K562 (cell line): ENCODE results near the gene ABCG2. TPM values are rescaled to one million over a fixed set of nuclear protein-coding genes. Genes with fewer than 3 reads are reported as not detected.
"Not testable (repeated sequence)": the region's sequence is repeated elsewhere in the genome, so short reads cannot be mapped to it uniquely, and the experiment has no call there.

Source experiments
- ATAC-seq: fragments of 200-7000 bp; cut with Tn5 transposase; 3 replicates; pipeline ENCODE4 v1.9.1; 2020; ENCODE audit warnings: moderate library complexity
- BruUV-seq: library from RNA; stranded (reverse); fragments of 400-500 nt; replicated peaks from 2 replicates; lab custom pipeline; 2021; lab: Mats Ljungman, UMichigan
- CTCF ChIA-PET: fragments of 300-600 bp; formaldehyde crosslinking; extraction: SDS; loops from one replicate; lab custom pipeline; 2021; ENCODE audit warnings: low intra/inter-chr PET ratio; lab: Yijun Ruan, JAX
- POLR2A ChIA-PET: fragments of 300-600, 350-650 bp; sonication (Branson Sonifier 250); formaldehyde crosslinking; extraction: SDS; loops from one replicate; lab custom pipeline; 2021; ENCODE audit warnings: antibody characterized with exemption, inconsistent platforms; lab: Yijun Ruan, JAX
- DNase-seq, 4 experiments: peaks; one replicate each; pipeline versions ENCODE4 v3.0.0 to v3.0.0-alpha.2; 2011 to 2018; ENCODE audit warnings: low spot score in 3 of 4, mixed read lengths in 3 of 4; ENCODE audit errors: extremely low read depth in 1 of 4
- FAIRE-seq: peaks from 2 replicates; lab custom pipeline; 2011; peaks lifted over from hg19 to GRCh38; lab: Jason Lieb, UNC
- H2AFZ ChIP-seq: 2 replicates; pipeline ENCODE4 v1.6.0; 2011; ENCODE audit warnings: low read depth, low read length, control low read depth, inconsistent platforms
- H3K27ac ChIP-seq: fragments of 200-600 bp; 3 replicates; pipeline ENCODE4 v1.8.0; 2011; ENCODE audit warnings: low read depth, mild to moderate bottlenecking, control low read depth, inconsistent platforms, low read length, moderate library complexity, mixed read lengths; ENCODE audit errors: extremely low read depth
- H3K27me3 ChIP-seq, 2 experiments: fragments of 300-600 bp in 1 of 2; 2 replicates in 1 of 2; 3 replicates in 1 of 2; pipeline versions ENCODE4 v1.6.0 to v1.8.0; 2011; ENCODE audit warnings: inconsistent platforms in 2 of 2, low read length in 2 of 2, mild to moderate bottlenecking in 1 of 2, mixed read lengths in 1 of 2, moderate library complexity in 1 of 2; ENCODE audit not compliant: control insufficient read depth in 2 of 2, insufficient read depth in 2 of 2
- H3K36me3 ChIP-seq: fragments of 300-600 bp; 3 replicates; pipeline ENCODE4 v1.8.0; 2011; ENCODE audit warnings: mild to moderate bottlenecking, low read length, inconsistent platforms; ENCODE audit not compliant: control insufficient read depth, insufficient read depth
- H3K4me1 ChIP-seq, 2 experiments: fragments of 200-600 bp in 1 of 2; replicated peaks in 1 of 2; 2 replicates in 1 of 2; 3 replicates in 1 of 2; pipeline versions ENCODE4 v1.5.1 to v1.8.0; 2011; ENCODE audit warnings: inconsistent platforms in 2 of 2, low read length in 2 of 2, mild to moderate bottlenecking in 1 of 2, mixed read lengths in 1 of 2, moderate library complexity in 1 of 2; ENCODE audit not compliant: control insufficient read depth in 2 of 2, insufficient read depth in 2 of 2
- H3K4me2 ChIP-seq: 2 replicates; pipeline ENCODE4 v1.6.1; 2011; ENCODE audit warnings: low read length, control low read depth, inconsistent platforms, mixed read lengths; ENCODE audit not compliant: insufficient read depth
- H3K4me3 ChIP-seq: fragments of 200-600 bp; sonication (generic), shearing (Covaris generic); 2 replicates; pipeline ENCODE4 v1.5.1; 2016; ENCODE audit warnings: control low read depth, inconsistent platforms
- H3K79me2 ChIP-seq: fragments of 200-600 bp; 3 replicates; pipeline ENCODE4 v1.8.0; 2011; ENCODE audit warnings: low read length, inconsistent platforms; ENCODE audit not compliant: control insufficient read depth, insufficient read depth
- H3K9ac ChIP-seq, 2 experiments: 2 replicates each; pipeline versions ENCODE4 v1.6.0 to v1.6.1; 2011; ENCODE audit warnings: low read depth in 2 of 2, low read length in 2 of 2, control low read depth in 1 of 2, inconsistent platforms in 1 of 2, mild to moderate bottlenecking in 1 of 2, mixed read lengths in 1 of 2; ENCODE audit not compliant: insufficient read depth in 1 of 2
- H3K9me1 ChIP-seq: one replicate; pipeline ENCODE4 v1.6.0; 2011; ENCODE audit warnings: inconsistent platforms, mild to moderate bottlenecking, low read length, moderate library complexity; ENCODE audit not compliant: control insufficient read depth, insufficient read depth
- H3K9me3 ChIP-seq: replicated peaks from 2 replicates; pipeline ENCODE4 v1.5.1; 2011; ENCODE audit warnings: low read depth, low read length, inconsistent platforms; ENCODE audit not compliant: control insufficient read depth, insufficient read depth
- H4K20me1 ChIP-seq: replicated peaks from 2 replicates; pipeline ENCODE4 v1.6.1; 2011; ENCODE audit warnings: low read length, inconsistent platforms, mixed read lengths; ENCODE audit not compliant: control insufficient read depth, insufficient read depth
- CBX3 ChIP-seq, 2 experiments: IDR thresholded peaks; 1 replicate in 1 of 2; 2 replicates in 1 of 2; pipeline ENCODE4 v1.6.1; 2012; ENCODE audit warnings: inconsistent platforms in 2 of 2, low read length in 2 of 2, borderline replicate concordance in 1 of 2, control low read depth in 1 of 2
- CBX5 ChIP-seq: IDR thresholded peaks from 2 replicates; pipeline ENCODE4 v1.6.1; 2014; ENCODE audit warnings: low read depth, borderline replicate concordance
- HCFC1 ChIP-seq: IDR thresholded peaks from 2 replicates; pipeline ENCODE4 v1.6.1; 2012; ENCODE audit warnings: low read depth, low read length, improper control_type of control experiment
- KDM1A ChIP-seq, 2 experiments: fragments of 450-650 bp; IDR thresholded peaks; 2 replicates each; pipeline ENCODE4 v1.6.1; 2016; ENCODE audit warnings: mild to moderate bottlenecking in 2 of 2
- TRIM28 ChIP-seq: fragments of 450-650 bp; IDR thresholded peaks from 2 replicates; pipeline ENCODE4 v1.6.1; 2017
- ZNF143 ChIP-seq: sonication (generic); formaldehyde crosslinking; IDR thresholded peaks from 2 replicates; pipeline ENCODE4 v1.9.0; 2022; ENCODE audit warnings: mild to moderate bottlenecking, missing genetic modification reagents
- ZNF280A ChIP-seq: fragments of 450-650 bp; IDR thresholded peaks from 2 replicates; pipeline ENCODE4 v1.6.1; 2018; ENCODE audit warnings: mild to moderate bottlenecking, low read depth; ENCODE audit not compliant: partially characterized antibody
- WGBS: fragments of 100-300 bp; shearing (Covaris generic); methylation state at CpG from one replicate; pipeline ENCODE4 v1.1.6; 2016; ENCODE audit warnings: low coverage, mixed read lengths; ENCODE audit not compliant: insufficient coverage; ENCODE audit errors: missing lambda C conversion rate; 5-methylcytosine and 5-hydroxymethylcytosine counted together
- in situ Hi-C: fragments of 300-500 bp; cut with MboI; formaldehyde crosslinking; loops from 4 replicates; pipeline ENCODE4 v1.15.0; 2018; ENCODE audit warnings: inconsistent platforms, mixed read lengths
- intact Hi-C: fragments of 100-400 bp; cut with micrococcal nuclease; formaldehyde crosslinking; loops from 2 replicates; pipeline ENCODE4 v1.14.2; 2022
- polyA plus RNA-seq, 8 experiments: library from polyadenylated mRNA; depleted of rRNA in 4 of 8; stranded (reverse) in 5 of 8; unstranded in 3 of 8; fragments of >200 nt; fragmentation: Nextera tagmentation in 2 of 8; fragmentation: Illumina TruSeq in 1 of 8; extraction: Ambion mirVana in 2 of 8; extraction: Trizol in 1 of 8; gene quantifications; 2 replicates each; pipeline versions ENCODE4 v1.2.1 to v1.2.3, GENCODE V29; 2011 to 2014; ENCODE audit warnings: inconsistent platforms in 1 of 8, missing spikeins in 1 of 8
- total RNA-seq, 7 experiments: library from RNA; depleted of rRNA in 6 of 7; stranded (reverse); fragments of >200 nt in 6 of 7; fragmentation: Illumina TruSeq in 2 of 7; extraction: Trizol in 2 of 7; gene quantifications; 2 replicates each; pipeline versions ENCODE4 v1.2.1 to v1.2.3, GENCODE V29; 2011 to 2021; ENCODE audit warnings: low replicate concordance in 1 of 7
- TF ChIP-seq, protein P1 (sequence below), 2 experiments: fragments of 200-800 bp in 1 of 2; sonication (Bioruptor generic) in 1 of 2; sonication (generic) in 1 of 2; formaldehyde crosslinking in 1 of 2; IDR thresholded peaks in 1 of 2; conservative IDR thresholded peaks in 1 of 2; 2 replicates each; pipeline versions ENCODE4 v1.5.0 to v1.6.1; 2016 to 2020; ENCODE audit warnings: missing compliant biosample characterization in 1 of 2, missing genetic modification characterization in 1 of 2, missing genetic modification reagents in 1 of 2
- TF ChIP-seq, protein P2 (sequence below): fragments of 150-350 bp; IDR thresholded peaks from 2 replicates; pipeline ENCODE4 v1.6.1; 2014; ENCODE audit warnings: low read depth, mild to moderate bottlenecking, low read length, borderline replicate concordance

The ABCG2 gene
- total and polyA plus RNA-seq, 9 of the 15 experiments (the other 6 are each of a cell fraction or from before 2014, with no cell fraction given), result 0.01 to 0.36 (median 0.11) TPM; not detected in 4

GRCh38 chr4:88122260-88122659 lies 36.2 kb downstream of the ABCG2 start:
- H3K4me2 ChIP-seq, H3K27ac ChIP-seq, intact Hi-C loops, H3K79me2 ChIP-seq, DNase-seq, CTCF ChIA-PET, ATAC-seq, FAIRE-seq, H3K4me1 ChIP-seq, H3K27me3 ChIP-seq, H2AFZ ChIP-seq, BruUV-seq, H3K9me3 ChIP-seq, H3K4me3 ChIP-seq, in situ Hi-C loops, H3K9ac ChIP-seq, POLR2A ChIA-PET, H3K9me1 ChIP-seq, H4K20me1 ChIP-seq, H3K36me3 ChIP-seq: not testable (repeated sequence)
- WGBS, result 0% methylated on average over 5 of the region's 5 CpGs

GRCh38 chr4:88119943-88120342 lies 38.5 kb downstream of the ABCG2 start:
- Histone ChIP-seq H3K27ac (no peak overlapping the region), H3K79me2 (no peaks in the 10 kb centered on the region), H2AFZ (no peak overlapping the region), H3K4me1 (no peaks in the 10 kb centered on the region), H3K9me3 (no peaks in the 10 kb centered on the region; the same call in 1 of the 2 replicates), H4K20me1 (no peaks in the 10 kb centered on the region), H3K27me3 (no peaks in the 10 kb centered on the region), H3K9me1 (no peaks in the 10 kb centered on the region), H3K9ac (no peak overlapping the region), H3K36me3 (no peaks in the 10 kb centered on the region), H3K4me3 (no peak overlapping the region), H3K4me2 (no peak overlapping the region)
- FAIRE-seq (no peak), ATAC-seq (no peak), DNase-seq (no peak)
- BruUV-seq, result no TSS peak
- POLR2A ChIA-PET, result no interaction called here
- CTCF ChIA-PET, result no interaction called here
- in situ Hi-C loops, result no loop called here
- intact Hi-C loops, result no loop called here
- 0% methylated on average over 2 of the region's 2 CpGs for WGBS
- peak in 1 of 2 experiments; percentile 54; a peak in 1 of 3 replicates for TF ChIP-seq CBX3 (IDR thresholded peaks at IDR 0.05; ENCODE audit: borderline replicate concordance in 1 of 2, low read length in 2 of 2)
- TF ChIP-seq TRIM28, result peak; percentile 90
- TF ChIP-seq HCFC1, result no peak
- TF ChIP-seq, protein P1, sequence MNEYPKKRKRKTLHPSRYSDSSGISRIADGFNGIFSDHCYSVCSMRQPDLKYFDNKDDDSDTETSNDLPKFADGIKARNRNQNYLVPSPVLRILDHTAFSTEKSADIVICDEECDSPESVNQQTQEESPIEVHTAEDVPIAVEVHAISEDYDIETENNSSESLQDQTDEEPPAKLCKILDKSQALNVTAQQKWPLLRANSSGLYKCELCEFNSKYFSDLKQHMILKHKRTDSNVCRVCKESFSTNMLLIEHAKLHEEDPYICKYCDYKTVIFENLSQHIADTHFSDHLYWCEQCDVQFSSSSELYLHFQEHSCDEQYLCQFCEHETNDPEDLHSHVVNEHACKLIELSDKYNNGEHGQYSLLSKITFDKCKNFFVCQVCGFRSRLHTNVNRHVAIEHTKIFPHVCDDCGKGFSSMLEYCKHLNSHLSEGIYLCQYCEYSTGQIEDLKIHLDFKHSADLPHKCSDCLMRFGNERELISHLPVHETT (CRISPR knock-in tag; conservative IDR thresholded peaks at IDR 0.05 in 1 of 2, IDR thresholded peaks at IDR 0.05 in 1 of 2), result no peak
- peak; percentile 91 for TF ChIP-seq ZNF280A
- peak; percentile 41; the same call in 1 of the 2 replicates for TF ChIP-seq CBX5
- TF ChIP-seq, protein P2, sequence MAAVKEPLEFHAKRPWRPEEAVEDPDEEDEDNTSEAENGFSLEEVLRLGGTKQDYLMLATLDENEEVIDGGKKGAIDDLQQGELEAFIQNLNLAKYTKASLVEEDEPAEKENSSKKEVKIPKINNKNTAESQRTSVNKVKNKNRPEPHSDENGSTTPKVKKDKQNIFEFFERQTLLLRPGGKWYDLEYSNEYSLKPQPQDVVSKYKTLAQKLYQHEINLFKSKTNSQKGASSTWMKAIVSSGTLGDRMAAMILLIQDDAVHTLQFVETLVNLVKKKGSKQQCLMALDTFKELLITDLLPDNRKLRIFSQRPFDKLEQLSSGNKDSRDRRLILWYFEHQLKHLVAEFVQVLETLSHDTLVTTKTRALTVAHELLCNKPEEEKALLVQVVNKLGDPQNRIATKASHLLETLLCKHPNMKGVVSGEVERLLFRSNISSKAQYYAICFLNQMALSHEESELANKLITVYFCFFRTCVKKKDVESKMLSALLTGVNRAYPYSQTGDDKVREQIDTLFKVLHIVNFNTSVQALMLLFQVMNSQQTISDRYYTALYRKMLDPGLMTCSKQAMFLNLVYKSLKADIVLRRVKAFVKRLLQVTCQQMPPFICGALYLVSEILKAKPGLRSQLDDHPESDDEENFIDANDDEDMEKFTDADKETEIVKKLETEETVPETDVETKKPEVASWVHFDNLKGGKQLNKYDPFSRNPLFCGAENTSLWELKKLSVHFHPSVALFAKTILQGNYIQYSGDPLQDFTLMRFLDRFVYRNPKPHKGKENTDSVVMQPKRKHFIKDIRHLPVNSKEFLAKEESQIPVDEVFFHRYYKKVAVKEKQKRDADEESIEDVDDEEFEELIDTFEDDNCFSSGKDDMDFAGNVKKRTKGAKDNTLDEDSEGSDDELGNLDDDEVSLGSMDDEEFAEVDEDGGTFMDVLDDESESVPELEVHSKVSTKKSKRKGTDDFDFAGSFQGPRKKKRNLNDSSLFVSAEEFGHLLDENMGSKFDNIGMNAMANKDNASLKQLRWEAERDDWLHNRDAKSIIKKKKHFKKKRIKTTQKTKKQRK, result peak; percentile 39; the same call in 1 of the 2 replicates
- TF ChIP-seq KDM1A (IDR thresholded peaks at IDR 0.05), result no peak
- TF ChIP-seq ZNF143 (CRISPR knock-in tag), result no peak
